Measurements from ENCODE around the gene TAS2R39.
"Not testable (repeated sequence)": the region's sequence is repeated elsewhere in the genome, so short reads cannot be mapped to it uniquely, and the experiment has no call there.

- TF ChIP-seq, protein P1, sequence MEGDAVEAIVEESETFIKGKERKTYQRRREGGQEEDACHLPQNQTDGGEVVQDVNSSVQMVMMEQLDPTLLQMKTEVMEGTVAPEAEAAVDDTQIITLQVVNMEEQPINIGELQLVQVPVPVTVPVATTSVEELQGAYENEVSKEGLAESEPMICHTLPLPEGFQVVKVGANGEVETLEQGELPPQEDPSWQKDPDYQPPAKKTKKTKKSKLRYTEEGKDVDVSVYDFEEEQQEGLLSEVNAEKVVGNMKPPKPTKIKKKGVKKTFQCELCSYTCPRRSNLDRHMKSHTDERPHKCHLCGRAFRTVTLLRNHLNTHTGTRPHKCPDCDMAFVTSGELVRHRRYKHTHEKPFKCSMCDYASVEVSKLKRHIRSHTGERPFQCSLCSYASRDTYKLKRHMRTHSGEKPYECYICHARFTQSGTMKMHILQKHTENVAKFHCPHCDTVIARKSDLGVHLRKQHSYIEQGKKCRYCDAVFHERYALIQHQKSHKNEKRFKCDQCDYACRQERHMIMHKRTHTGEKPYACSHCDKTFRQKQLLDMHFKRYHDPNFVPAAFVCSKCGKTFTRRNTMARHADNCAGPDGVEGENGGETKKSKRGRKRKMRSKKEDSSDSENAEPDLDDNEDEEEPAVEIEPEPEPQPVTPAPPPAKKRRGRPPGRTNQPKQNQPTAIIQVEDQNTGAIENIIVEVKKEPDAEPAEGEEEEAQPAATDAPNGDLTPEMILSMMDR (IDR thresholded peaks at IDR 0.05), result not testable (repeated sequence)
- not testable (repeated sequence) for TF ChIP-seq POLR2AphosphoS5 (IDR thresholded peaks at IDR 0.05; ENCODE audit: insufficient read depth in 1 of 2, low read depth in 1 of 2)
These were observed 30.3 kb downstream of the TAS2R39 start for GRCh38 chr7:143213478-143213877.
